ENCODE measurements around the gene TNFSF10.
"Not testable (repeated sequence)": the region's sequence is repeated elsewhere in the genome, so short reads cannot be mapped to it uniquely, and the experiment has no call there.

Gene TNFSF10

GRCh38 chr3:172522871-172523818, at the start of gene TNFSF10:
TNFSF10 (minus strand) TSS chr3:172523430; CDS start chr3:172523384, 46 bp downstream.
- DNase-seq (ENCODE audit: low read depth, low spot score) = peak; percentile 52

- no peak for DNase-seq (ENCODE audit: low read depth, low spot score)
Observed at GRCh38 chr3:172569128-172570008, 46.1 kb upstream of the TNFSF10 start.

- DNase-seq (ENCODE audit: low read depth, low spot score) = no peak
Observed at GRCh38 chr3:172568701-172569100, 45.5 kb upstream of the TNFSF10 start.

GRCh38 chr3:172566785-172567184, 43.6 kb upstream of the TNFSF10 start:
- not testable (repeated sequence) for DNase-seq (ENCODE audit: low read depth, low spot score)

GRCh38 chr3:172564499-172564898, 41.3 kb upstream of the TNFSF10 start:
- peak; percentile 28 for DNase-seq (ENCODE audit: low read depth, low spot score)

GRCh38 chr3:172562871-172563865, 39.9 kb upstream of the TNFSF10 start:
- DNase-seq (ENCODE audit: low read depth, low spot score) = peak; percentile 75

GRCh38 chr3:172561897-172562640, 38.8 kb upstream of the TNFSF10 start:
- DNase-seq (ENCODE audit: low read depth, low spot score) = no peak

GRCh38 chr3:172560586-172560985, 37.4 kb upstream of the TNFSF10 start:
- no peak for DNase-seq (ENCODE audit: low read depth, low spot score)

GRCh38 chr3:172560026-172560425, 36.8 kb upstream of the TNFSF10 start:
- no peak for DNase-seq (ENCODE audit: low read depth, low spot score)

- DNase-seq (ENCODE audit: low read depth, low spot score) = no peak
Observed at GRCh38 chr3:172559020-172559419, 35.8 kb upstream of the TNFSF10 start.

GRCh38 chr3:172557515-172558220, 34.4 kb upstream of the TNFSF10 start:
- no peak for DNase-seq (ENCODE audit: low read depth, low spot score)

- no peak for DNase-seq (ENCODE audit: low read depth, low spot score)
Observed at GRCh38 chr3:172553526-172554252, 30.5 kb upstream of the TNFSF10 start.

- DNase-seq (ENCODE audit: low read depth, low spot score) = no peak
Observed at GRCh38 chr3:172552607-172553006, 29.4 kb upstream of the TNFSF10 start.

GRCh38 chr3:172551874-172552273, 28.6 kb upstream of the TNFSF10 start:
- DNase-seq (ENCODE audit: low read depth, low spot score) = no peak

- DNase-seq (ENCODE audit: low read depth, low spot score) = peak; percentile 63
Observed at GRCh38 chr3:172550347-172550943, 27.2 kb upstream of the TNFSF10 start.

- no peak for DNase-seq (ENCODE audit: low read depth, low spot score)
Observed at GRCh38 chr3:172549144-172549543, 25.9 kb upstream of the TNFSF10 start.

- no peak for DNase-seq (ENCODE audit: low read depth, low spot score)
Observed at GRCh38 chr3:172546628-172547214, 23.5 kb upstream of the TNFSF10 start.

GRCh38 chr3:172546105-172546504, 22.9 kb upstream of the TNFSF10 start:
- peak; percentile 20 for DNase-seq (ENCODE audit: low read depth, low spot score)
